HCT116 (cell line): ENCODE data around the gene BSN. TPM values are rescaled to one million over a fixed set of nuclear protein-coding genes. Genes with fewer than 3 reads are reported as not detected.

Experiments used
- ATAC-seq: fragments of 200-7000 bp; cut with Tn5 transposase; 2 replicates; pipeline ENCODE4 v1.9.1; 2020; ENCODE audit warnings: mild to moderate bottlenecking, moderate library complexity
- BruUV-seq: library from RNA; stranded (reverse); fragments of 400-500 nt; replicated peaks from 2 replicates; lab custom pipeline; 2021; lab: Mats Ljungman, UMichigan
- CTCF ChIA-PET: fragments of 300-600 bp; sonication (Branson Sonifier 250); formaldehyde crosslinking; loops from one replicate; lab custom pipeline; 2021; ENCODE audit warnings: antibody characterized with exemption; lab: Charles Lee
- POLR2A ChIA-PET: fragments of 300-600, 350-600 bp; sonication (Branson Sonifier 250); formaldehyde crosslinking; loops from one replicate; lab custom pipeline; 2021; ENCODE audit warnings: antibody characterized with exemption; lab: Charles Lee
- RAD21 ChIA-PET, 2 experiments: fragments of 300-600 bp; sonication (Branson Sonifier 250); formaldehyde crosslinking; loops; one replicate each; lab custom pipeline; 2023; ENCODE audit warnings: low total read pairs in 2 of 2; ENCODE audit not compliant: uncharacterized antibody in 2 of 2, unreplicated experiment in 2 of 2, low non-redundant PET in 1 of 2; lab: Charles Lee
- DNase-seq: peaks from one replicate; pipeline ENCODE4 v3.0.0-alpha.2; 2010; ENCODE audit warnings: low read depth, low spot score
- H2AFZ ChIP-seq: fragments of 200-600 bp; shearing (Covaris generic), sonication (generic); 2 replicates; pipeline ENCODE4 v1.6.1; 2017; ENCODE audit warnings: low read depth, mixed run types, mixed read lengths, antibody characterized with exemption, low read length; ENCODE audit not compliant: poor library complexity, severe bottlenecking
- H3K27ac ChIP-seq: 2 replicates; pipeline ENCODE4 v1.5.1; 2012; ENCODE audit warnings: low read depth, low read length
- H3K27me3 ChIP-seq: fragments of 200-600 bp; sonication (generic); 2 replicates; pipeline ENCODE4 v1.6.1; 2016; ENCODE audit warnings: mixed run types, low read length, mixed read lengths; ENCODE audit not compliant: insufficient read depth
- H3K36me3 ChIP-seq, 2 experiments: fragments of 200-500 bp in 1 of 2; fragments of 200-600 bp in 1 of 2; sonication (Bioruptor generic) in 1 of 2; sonication (generic) in 1 of 2; 2 replicates each; pipeline versions ENCODE4 v1.5.1 to v1.6.1; 2014 to 2016; ENCODE audit warnings: low read length in 2 of 2, inconsistent platforms in 1 of 2, mixed read lengths in 1 of 2, mixed run types in 1 of 2; ENCODE audit not compliant: insufficient read depth in 2 of 2, control insufficient read depth in 1 of 2
- H3K4me1 ChIP-seq, 2 experiments: fragments of 200-600 bp in 1 of 2; sonication (generic) in 1 of 2; 2 replicates each; pipeline versions ENCODE4 v1.5.1 to v1.6.1; 2012 to 2017; ENCODE audit warnings: low read length in 2 of 2, inconsistent platforms in 1 of 2, mild to moderate bottlenecking in 1 of 2, mixed read lengths in 1 of 2, mixed run types in 1 of 2, moderate library complexity in 1 of 2; ENCODE audit not compliant: insufficient read depth in 2 of 2, control insufficient read depth in 1 of 2
- H3K4me2 ChIP-seq: fragments of 200-600 bp; sonication (generic); 2 replicates; pipeline ENCODE4 v1.6.1; 2017; ENCODE audit warnings: mixed run types, low read length, mixed read lengths
- H3K4me3 ChIP-seq, 2 experiments: fragments of 200-600 bp in 1 of 2; sonication (generic) in 1 of 2; replicated peaks in 1 of 2; 2 replicates each; pipeline ENCODE4 v1.5.1; 2011 to 2016; ENCODE audit warnings: low read length in 2 of 2, control low read depth in 1 of 2, low read depth in 1 of 2, mild to moderate bottlenecking in 1 of 2, mixed read lengths in 1 of 2, mixed run types in 1 of 2
- H3K79me2 ChIP-seq: fragments of 200-600 bp; sonication (generic); 2 replicates; pipeline ENCODE4 v1.6.1; 2017; ENCODE audit warnings: mild to moderate bottlenecking, mixed run types, low read length, moderate library complexity, mixed read lengths; ENCODE audit not compliant: insufficient read depth
- H3K9ac ChIP-seq: fragments of 200-600 bp; sonication (generic); 2 replicates; pipeline ENCODE4 v1.6.1; 2016; ENCODE audit warnings: low read length, mixed read lengths
- H3K9me2 ChIP-seq: fragments of 200-600 bp; sonication (generic), shearing (Covaris generic); 2 replicates; pipeline ENCODE4 v1.6.1; 2017; ENCODE audit warnings: mixed run types, mild to moderate bottlenecking, moderate library complexity; ENCODE audit not compliant: insufficient read depth
- H3K9me3 ChIP-seq, 2 experiments: fragments of 200-500 bp in 1 of 2; fragments of 200-600 bp in 1 of 2; sonication (Bioruptor generic) in 1 of 2; sonication (generic) in 1 of 2; 2 replicates each; pipeline ENCODE4 v1.6.1; 2014 to 2017; ENCODE audit warnings: low read length in 2 of 2, mixed read lengths in 2 of 2, inconsistent platforms in 1 of 2, low read depth in 1 of 2, mild to moderate bottlenecking in 1 of 2, mixed run types in 1 of 2, moderate library complexity in 1 of 2; ENCODE audit not compliant: control insufficient read depth in 1 of 2, insufficient read depth in 1 of 2
- H4K20me1 ChIP-seq: fragments of 200-600 bp; sonication (generic), shearing (Covaris generic); 2 replicates; pipeline ENCODE4 v1.6.1; 2017; ENCODE audit warnings: mixed run types, mild to moderate bottlenecking, moderate library complexity; ENCODE audit not compliant: insufficient read depth
- CTCF ChIP-seq, 3 experiments: fragments of 200-600 bp in 1 of 3; sonication (generic) in 1 of 3; IDR thresholded peaks in 2 of 3; conservative IDR thresholded peaks in 1 of 3; 2 replicates each; pipeline ENCODE4 v1.5.1; 2012 to 2017; ENCODE audit warnings: low read depth in 2 of 3, low read length in 2 of 3, antibody characterized with exemption in 1 of 3, borderline replicate concordance in 1 of 3, control low read depth in 1 of 3, mild to moderate bottlenecking in 1 of 3, mixed read lengths in 1 of 3, mixed run types in 1 of 3, moderate library complexity in 1 of 3; ENCODE audit not compliant: insufficient read depth in 1 of 3
- JUND ChIP-seq: IDR thresholded peaks from 2 replicates; pipeline ENCODE4 v1.6.1; 2012
- RAD21 ChIP-seq: IDR thresholded peaks from 2 replicates; pipeline ENCODE4 v1.6.1; 2012; ENCODE audit warnings: low read depth, mild to moderate bottlenecking
- SIN3A ChIP-seq: IDR thresholded peaks from 2 replicates; pipeline ENCODE4 v1.6.1; 2012; ENCODE audit warnings: low read depth
- TCF7L2 ChIP-seq: IDR thresholded peaks from 2 replicates; pipeline ENCODE4 v1.7.0; 2011; ENCODE audit warnings: borderline replicate concordance, inconsistent platforms; ENCODE audit not compliant: insufficient read depth, insufficient read length; ENCODE audit errors: extremely low read depth
- intact Hi-C: fragments of 100-400 bp; cut with micrococcal nuclease; formaldehyde crosslinking; loops from 2 replicates; pipeline ENCODE4 v1.10.0; 2022
- total RNA-seq: library from RNA; stranded (reverse); gene quantifications from one replicate; pipeline ENCODE4 v1.2.1, GENCODE V29; 2021; ENCODE audit not compliant: unreplicated experiment

The BSN gene
- total RNA-seq, 1 experiment from 2014 or later = 1.5 TPM

DNA sequence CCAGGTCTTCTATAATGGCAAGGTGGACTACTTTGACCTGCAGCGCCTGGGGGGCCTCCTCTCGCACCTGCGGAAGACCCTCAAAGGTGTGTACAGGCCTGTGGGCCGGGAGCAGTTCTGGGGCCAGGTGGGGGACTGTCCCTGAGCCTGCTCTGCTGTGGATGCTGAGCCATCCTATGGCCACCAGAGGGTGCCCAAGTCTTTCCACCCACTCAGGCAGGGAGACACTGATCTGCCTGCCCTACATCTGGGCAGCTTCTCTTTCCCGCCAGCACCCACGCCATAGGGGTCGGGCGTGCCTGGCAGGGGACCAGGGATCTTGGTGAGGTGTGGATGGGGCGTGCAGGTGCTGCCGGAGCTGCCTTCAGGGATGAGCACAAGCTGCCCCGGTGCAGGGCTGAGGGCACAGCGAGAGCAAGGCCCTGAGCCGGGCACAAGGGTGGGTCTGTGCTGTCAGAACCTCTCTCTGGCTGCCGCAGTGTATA lies 149.2 kb downstream of the BSN start:
- intact Hi-C loops = loop anchor here (1.0 kb wide), 3 partner anchors 136 to 486 kb away; no protein-coding TSS in a partner anchor
- no peaks in the 10 kb centered on the region for H4K20me1 ChIP-seq
- H3K9me2 ChIP-seq = no peaks in the 10 kb centered on the region
- peak; percentile 93 for ATAC-seq
- H3K79me2 ChIP-seq = no peaks in the 10 kb centered on the region
- H3K36me3 ChIP-seq = peaks cover 0 to 4% of the 10 kb centered on the region in 2 experiments; a peak in 1 of 4 replicates
- TF ChIP-seq CTCF (IDR thresholded peaks at IDR 0.05 in 2 of 3, conservative IDR thresholded peaks at IDR 0.05 in 1 of 3; ENCODE audit: borderline replicate concordance in 1 of 3, insufficient read depth in 1 of 3, low read depth in 2 of 3, low read length in 2 of 3) = peak; percentile 76 to 91 (median 76)
- TF ChIP-seq RAD21 = peak; percentile 90
- no peak for TF ChIP-seq JUND
- TF ChIP-seq, all 23 proteins: peak for 2
- H3K27ac ChIP-seq = peak overlapping the region; percentile 5; the same call in 1 of the 2 replicates
- H3K4me2 ChIP-seq = no peak overlapping the region
- no peaks in the 10 kb centered on the region for H3K9me3 ChIP-seq
- H3K4me3 ChIP-seq = no peak overlapping the region
- ChIA-PET RAD21 (no interaction called here), CTCF (interaction anchor here (0.6 to 1.6 kb wide), 4 partner anchors 83 to 164 kb away, joined by 3 to 10 read pairs (median 4); partner anchors contain the start of genes IP6K1 and UBA7), POLR2A (no interaction called here)
- H2AFZ ChIP-seq = no peak overlapping the region
- no peaks in the 10 kb centered on the region for H3K4me1 ChIP-seq
- peak; percentile 22 for DNase-seq
- H3K27me3 ChIP-seq = no peaks in the 10 kb centered on the region
- H3K9ac ChIP-seq = no peak overlapping the region
- BruUV-seq = no TSS peak

- BruUV-seq = no TSS peak
- DNase-seq = no peak
- Histone ChIP-seq H3K4me1 (no peaks in the 10 kb centered on the region), H3K79me2 (no peaks in the 10 kb centered on the region), H3K9ac (no peak overlapping the region), H3K9me3 (no peaks in the 10 kb centered on the region), H3K4me3 (no peak overlapping the region), H3K4me2 (no peak overlapping the region), H3K36me3 (peaks cover 0 to 4% of the 10 kb centered on the region in 2 experiments; a peak in 1 of 4 replicates)
- POLR2A ChIA-PET = no interaction called here
- RAD21 ChIA-PET = no interaction called here
- TF ChIP-seq SIN3A (no peak), TCF7L2 (no peak), RAD21 (no peak)
- TF ChIP-seq, all 23 proteins: peak for 0
- Histone ChIP-seq H3K27ac (peak overlapping the region; percentile 5; the same call in 1 of the 2 replicates), H3K9me2 (no peaks in the 10 kb centered on the region), H4K20me1 (no peaks in the 10 kb centered on the region), H2AFZ (no peak overlapping the region), H3K27me3 (no peaks in the 10 kb centered on the region)
- no peak for ATAC-seq
- CTCF ChIA-PET = interaction anchor here (1.0 to 1.6 kb wide), 3 partner anchors 109 to 164 kb away, joined by 3 to 10 read pairs (median 5); partner anchors contain the start of gene UBA7
- intact Hi-C loops = loop anchor here (1.0 kb wide), 3 partner anchors 135 to 485 kb away; no protein-coding TSS in a partner anchor
Observed at GRCh38 chr3:49703956-49704355, 149.7 kb downstream of the BSN start.
